Body of pancreas (tissue), 4 donors: ENCODE measurements around the gene SLC35F2.

Experiments used
- CTCF ChIP-seq, 7 experiments: fragments of 450-650 bp in 4 of 7; fragments of 200-600 bp in 3 of 7; sonication (generic) in 3 of 7; IDR thresholded peaks; one replicate each; pipeline ENCODE4 v1.5.1; 2016 to 2019; ENCODE audit warnings: antibody characterized with exemption in 7 of 7
- POLR2A ChIP-seq, 3 donors: fragments of 450-650 bp; IDR thresholded peaks; one replicate each; pipeline ENCODE4 v1.6.1; 2016; ENCODE audit warnings: antibody characterized with exemption in 3 of 3, mild to moderate bottlenecking in 2 of 3

- TF ChIP-seq CTCF (IDR thresholded peaks at IDR 0.05) (no peak), POLR2A (IDR thresholded peaks at IDR 0.05) (no peak)
These were observed 42.6 kb downstream of the SLC35F2 start for GRCh38 chr11:107816028-107816427.
